GM21825 (cell line): ENCODE data around the gene RNF17.

ENCODE experiments used
- ATAC-seq: cut with Tn5 transposase; IDR thresholded peaks from one replicate; pipeline ENCODE4 v1.9.1; 2021; ENCODE audit warnings: mild to moderate bottlenecking, moderate library complexity; ENCODE audit not compliant: unreplicated experiment

RNF17 gene, protein sequence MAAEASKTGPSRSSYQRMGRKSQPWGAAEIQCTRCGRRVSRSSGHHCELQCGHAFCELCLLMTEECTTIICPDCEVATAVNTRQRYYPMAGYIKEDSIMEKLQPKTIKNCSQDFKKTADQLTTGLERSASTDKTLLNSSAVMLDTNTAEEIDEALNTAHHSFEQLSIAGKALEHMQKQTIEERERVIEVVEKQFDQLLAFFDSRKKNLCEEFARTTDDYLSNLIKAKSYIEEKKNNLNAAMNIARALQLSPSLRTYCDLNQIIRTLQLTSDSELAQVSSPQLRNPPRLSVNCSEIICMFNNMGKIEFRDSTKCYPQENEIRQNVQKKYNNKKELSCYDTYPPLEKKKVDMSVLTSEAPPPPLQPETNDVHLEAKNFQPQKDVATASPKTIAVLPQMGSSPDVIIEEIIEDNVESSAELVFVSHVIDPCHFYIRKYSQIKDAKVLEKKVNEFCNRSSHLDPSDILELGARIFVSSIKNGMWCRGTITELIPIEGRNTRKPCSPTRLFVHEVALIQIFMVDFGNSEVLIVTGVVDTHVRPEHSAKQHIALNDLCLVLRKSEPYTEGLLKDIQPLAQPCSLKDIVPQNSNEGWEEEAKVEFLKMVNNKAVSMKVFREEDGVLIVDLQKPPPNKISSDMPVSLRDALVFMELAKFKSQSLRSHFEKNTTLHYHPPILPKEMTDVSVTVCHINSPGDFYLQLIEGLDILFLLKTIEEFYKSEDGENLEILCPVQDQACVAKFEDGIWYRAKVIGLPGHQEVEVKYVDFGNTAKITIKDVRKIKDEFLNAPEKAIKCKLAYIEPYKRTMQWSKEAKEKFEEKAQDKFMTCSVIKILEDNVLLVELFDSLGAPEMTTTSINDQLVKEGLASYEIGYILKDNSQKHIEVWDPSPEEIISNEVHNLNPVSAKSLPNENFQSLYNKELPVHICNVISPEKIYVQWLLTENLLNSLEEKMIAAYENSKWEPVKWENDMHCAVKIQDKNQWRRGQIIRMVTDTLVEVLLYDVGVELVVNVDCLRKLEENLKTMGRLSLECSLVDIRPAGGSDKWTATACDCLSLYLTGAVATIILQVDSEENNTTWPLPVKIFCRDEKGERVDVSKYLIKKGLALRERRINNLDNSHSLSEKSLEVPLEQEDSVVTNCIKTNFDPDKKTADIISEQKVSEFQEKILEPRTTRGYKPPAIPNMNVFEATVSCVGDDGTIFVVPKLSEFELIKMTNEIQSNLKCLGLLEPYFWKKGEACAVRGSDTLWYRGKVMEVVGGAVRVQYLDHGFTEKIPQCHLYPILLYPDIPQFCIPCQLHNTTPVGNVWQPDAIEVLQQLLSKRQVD (N-terminal part only)

DNA sequence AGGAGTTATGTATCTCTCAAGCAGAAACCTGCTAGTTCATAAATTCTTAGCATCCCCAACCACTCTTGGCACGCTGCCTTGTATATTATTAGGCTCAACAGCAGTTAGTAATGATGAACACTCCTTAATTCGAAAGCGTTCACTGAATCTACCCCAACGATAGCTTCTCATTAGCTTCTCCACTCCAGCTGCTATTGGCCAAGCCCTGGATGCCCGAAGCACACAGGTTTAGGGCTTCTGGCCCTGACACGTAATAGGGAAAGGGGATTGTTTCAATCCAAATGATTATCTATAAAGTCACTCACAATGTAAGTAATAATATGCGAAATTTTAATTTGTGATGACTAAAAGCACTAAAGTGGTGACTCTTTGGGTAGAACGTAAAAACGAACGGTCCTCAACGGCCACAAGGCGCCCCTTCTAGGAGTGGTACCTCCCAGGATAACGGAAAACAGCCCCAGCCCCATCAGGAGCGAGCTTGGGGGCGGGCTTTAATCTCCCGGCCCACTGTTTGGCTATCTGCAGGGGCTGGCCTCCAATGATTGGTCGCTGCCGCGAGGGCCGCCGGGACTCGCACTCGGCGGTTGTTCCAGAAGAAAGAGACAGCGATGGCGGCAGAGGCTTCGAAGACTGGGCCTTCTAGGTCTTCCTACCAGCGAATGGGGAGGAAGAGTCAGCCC lies at the start of gene RNF17:
TSS of gene RNF17 (plus strand) at position 574 of the 680 bp plus-strand sequence. CDS start at position 609, 35 bp downstream.
- no peak for ATAC-seq

DNA sequence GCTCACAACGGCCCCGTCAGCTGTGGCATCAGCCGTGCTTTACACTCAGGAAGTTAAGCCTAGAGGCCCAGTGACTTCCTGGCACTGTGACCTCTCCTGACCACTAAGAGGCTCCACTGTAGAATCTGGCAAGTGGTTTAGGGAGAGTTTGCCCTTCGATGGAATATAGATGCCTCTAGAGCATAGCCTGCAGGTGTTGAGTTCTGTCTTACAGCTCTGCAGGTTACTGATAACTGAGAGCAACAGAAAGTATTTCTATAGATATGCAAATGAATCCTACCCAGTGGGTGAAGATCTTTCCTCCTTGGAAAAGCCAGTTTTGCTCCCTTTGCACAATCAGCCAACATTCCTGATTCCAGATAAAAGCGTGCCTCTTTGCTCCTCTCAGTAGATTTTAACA lies 48.0 kb upstream of the RNF17 start:
- ATAC-seq: no peak

DNA sequence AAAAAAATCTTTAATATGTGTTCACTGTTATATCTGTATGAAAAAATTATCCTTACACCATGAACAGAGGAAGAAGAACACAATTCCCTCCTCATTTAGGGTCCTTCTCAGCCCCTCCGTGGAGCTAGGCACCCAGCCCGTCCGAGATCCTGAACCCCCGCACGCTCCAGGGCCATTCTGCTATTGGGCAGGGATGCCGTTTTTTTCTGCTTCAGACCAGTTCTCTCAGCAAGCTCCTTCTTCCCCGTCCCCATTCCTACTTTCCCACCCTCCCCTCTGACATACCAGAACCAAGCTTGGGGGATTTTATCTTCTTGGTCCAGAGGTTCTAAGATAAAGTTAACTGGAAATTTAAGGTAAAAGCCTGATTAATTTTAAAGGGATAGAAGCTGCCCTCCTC lies 47.5 kb upstream of the RNF17 start:
- ATAC-seq: no peak

DNA sequence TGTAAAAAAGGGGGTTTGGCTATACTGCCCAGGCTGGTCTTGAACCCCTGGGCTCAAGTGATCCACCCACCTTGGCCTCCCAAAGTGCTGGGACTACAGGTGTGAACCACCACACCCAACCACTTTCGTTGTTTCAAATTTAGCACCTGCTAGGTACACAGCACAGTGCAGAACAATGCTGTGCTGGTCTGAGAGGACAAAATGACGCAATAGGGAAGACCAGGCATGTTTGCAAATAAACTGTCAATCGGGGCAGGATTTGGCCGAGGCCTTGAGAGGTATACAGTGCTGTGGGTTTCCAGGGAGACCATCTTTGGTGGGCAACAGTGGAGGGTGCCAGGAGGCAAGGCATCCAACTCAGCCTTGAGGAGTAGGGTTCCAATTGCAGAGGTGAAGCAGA lies 46.8 kb upstream of the RNF17 start:
- no peak for ATAC-seq

DNA sequence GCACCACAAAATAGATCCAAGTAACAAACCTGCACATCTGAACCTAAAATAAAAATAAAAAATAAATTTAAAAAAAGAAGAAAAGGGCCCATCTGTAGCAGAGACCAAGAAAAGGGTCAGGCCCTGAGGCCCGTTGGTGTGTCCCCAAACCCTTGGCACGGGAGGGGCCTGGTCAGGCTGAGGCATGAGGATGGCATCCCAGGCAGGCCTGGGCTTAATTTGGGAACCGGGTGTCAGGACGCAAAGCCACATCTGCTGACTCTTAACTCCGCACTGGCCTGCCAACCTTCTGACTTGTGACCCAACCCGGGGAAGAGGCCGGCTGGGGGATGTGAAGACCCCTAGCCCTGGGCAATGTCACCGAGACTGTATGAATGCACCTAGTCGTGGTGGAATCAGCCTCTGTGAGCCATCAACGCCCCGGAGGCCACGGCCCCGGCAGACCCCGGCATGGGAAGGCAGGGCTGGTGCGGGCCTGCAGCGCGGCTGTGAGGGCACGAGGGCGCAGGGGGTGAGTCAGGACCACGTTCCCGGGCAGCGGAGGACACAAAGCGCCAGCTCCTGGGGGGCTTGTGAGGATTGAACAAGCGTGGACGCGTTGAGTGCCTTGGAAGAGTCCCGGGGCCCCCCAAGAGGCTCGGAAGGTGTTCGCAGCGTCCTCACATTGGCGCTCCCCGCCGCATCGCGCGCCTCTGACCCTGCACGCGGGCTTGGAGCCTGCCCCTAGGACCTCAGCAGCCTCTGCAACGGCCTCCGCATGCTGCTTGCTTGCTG lies 45.6 kb upstream of the RNF17 start:
- ATAC-seq: no peak

DNA sequence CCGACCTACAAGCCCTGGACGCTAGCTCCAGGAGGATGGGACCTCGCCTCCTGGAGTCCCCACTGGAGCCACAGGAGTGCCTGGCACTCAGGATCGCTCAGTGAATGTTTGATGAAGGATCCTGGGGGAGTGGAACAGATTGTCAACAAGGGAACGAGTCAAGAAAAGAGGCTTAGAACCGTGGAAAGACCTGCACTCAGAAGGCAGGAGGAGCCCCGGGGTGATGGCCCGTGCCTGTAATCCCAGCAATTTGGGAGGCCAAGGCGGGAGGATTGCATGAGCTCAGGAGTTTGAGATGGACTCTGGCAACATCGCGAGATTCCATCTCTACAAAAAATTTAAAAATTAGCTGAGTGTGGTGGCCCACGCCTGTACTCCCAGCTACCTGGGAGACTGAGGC lies 44.8 kb upstream of the RNF17 start:
- no peak for ATAC-seq

DNA sequence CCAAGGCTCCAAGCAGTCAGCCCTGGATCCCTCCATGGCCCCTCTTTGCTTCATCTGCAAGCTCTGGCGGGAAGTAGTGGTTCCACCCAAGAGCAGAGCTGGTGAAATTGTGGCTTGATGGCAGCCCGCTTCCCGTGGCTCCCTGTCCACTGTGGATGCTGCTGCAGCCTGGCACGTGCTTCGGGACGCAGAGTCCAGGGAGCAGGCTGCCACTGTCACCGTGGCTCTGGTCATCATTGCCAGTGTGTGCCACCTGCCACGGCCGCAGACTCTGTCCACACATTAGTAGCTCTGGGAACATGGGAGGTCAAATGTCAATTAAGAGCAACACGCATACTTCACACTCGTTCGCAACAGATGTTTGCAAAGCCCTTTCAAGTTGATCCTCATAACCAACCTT lies 40.8 kb upstream of the RNF17 start:
- no peak for ATAC-seq

DNA sequence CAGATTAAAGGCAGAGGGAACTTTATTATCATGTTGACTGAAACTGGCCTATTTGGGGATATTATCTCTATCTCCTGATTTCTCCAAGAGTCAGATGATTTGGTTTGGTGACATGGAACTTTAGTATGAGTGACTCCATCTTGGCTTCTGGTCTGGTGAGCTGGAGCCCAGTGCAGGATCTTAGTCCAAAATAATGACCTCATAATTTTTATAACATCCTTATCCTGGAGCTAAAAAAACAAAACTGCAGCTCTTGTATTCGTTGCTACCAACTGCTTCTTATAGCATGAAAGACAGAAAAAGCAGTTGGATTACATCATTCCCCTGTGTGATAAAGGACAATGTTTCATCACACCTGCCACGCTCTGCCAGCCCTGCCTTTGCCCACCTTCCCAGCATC lies 39.3 kb upstream of the RNF17 start:
- ATAC-seq: no peak

DNA sequence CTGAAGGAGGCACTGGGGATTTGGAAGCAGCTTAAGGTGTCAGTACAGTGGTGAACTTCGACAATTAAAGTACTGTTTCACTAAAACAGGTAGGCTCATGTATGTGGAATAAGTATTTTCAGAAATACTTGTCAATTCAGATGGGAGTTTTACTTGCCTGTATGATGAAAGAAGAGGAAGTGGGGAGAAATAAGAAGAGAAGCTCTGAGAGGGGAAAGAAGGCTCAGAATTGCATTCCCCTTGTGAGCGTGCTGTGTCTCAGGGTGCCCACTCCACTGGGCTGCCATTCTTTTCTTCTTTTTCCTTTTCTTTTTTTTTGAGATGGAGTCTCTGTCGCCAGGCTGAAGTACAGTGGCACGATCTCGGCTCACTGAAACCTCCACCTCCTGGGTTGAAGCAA lies 38.6 kb upstream of the RNF17 start:
- ATAC-seq: no peak

DNA sequence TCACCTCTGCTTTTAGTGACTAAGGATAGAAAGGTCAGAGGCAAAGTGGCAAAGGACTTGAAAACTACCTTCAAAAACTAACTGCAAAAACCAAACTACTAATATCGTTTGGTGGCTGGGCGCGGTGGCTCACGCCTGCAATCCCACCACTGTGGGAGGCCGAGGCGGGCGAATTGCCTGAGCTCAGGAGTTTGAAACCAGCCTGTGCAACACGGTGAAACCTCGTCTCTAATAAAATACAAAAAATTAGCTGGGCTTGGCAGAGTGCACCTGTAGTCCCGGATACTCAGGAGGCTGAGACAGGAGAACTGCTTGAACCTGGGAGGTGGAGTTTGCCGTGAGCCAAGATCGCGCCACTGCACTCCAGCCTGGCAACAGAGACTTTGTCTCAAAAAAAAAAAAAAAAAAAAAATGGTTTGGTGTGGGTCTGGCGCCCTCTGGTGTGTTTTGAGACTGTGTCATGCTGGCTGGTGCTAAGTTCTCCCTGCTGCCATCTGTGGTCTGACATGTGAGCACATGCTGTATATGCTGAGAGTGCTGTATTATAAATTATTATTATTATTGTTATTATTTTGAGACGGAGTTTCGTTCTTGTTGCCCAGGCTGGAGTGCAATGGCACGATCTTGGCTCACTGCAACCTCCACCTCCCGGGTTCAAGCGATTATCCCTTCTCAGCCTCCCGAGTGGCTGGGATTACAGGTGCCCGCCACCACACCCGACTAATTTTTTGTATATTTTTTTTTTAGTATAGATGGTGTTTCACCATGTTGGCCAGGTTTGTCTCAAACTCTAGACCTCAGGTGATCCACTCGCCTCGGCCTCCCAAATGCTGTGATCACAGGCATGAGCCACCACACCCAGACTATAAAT lies 36.0 kb upstream of the RNF17 start:
- peak; percentile 69 for ATAC-seq

DNA sequence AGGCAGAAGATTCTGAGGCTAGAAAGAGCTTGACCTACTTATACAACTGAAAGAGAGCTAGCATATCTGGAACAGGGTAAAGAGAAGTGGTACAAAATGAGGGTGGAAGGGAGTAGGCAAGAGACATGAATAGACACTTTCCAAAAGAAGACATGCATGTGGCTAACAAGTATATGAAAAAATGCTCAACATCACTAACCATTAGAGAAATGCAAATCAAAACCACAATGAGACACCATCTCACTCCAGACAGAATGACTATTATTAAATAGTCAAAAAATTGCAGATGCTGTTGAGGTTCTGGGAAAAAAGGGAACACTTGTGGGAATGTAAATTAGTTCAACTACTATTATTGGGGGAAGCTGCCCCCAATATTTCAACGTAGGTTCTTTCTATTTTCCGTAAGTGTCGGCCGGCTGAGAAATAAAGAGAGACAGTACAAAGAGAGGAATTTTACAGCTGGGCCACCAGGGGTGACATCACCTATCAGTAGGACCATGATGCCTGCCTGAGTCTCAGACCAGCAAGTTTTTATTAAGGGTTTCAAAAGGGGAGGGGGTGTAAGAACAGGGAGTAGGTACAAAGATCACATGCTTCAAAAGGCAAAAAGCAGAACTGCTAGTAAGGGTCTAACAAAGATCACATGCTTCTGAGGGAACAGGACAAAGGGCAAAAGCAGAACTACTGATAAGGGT lies 32.9 kb upstream of the RNF17 start:
- ATAC-seq: peak; percentile 72

DNA sequence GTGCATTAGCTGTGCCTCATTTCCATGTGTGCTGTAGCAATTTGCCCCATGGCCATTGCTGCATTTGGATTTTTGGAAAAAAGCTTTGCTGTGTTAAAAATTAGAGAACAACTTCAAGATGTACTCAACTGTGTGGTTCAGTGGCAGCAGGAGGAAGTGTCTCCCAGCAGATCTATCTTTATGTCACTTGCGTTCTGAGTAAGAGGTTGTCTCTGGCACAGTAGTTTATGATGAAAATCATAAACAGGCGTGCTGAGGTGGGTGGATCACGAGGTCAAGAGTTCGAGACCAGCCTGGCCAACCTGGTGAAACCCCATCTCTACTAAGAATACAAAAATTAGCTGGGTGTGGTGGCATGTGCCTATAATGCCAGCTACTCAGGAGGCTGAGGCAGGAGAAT lies 29.0 kb upstream of the RNF17 start:
- no peak for ATAC-seq

DNA sequence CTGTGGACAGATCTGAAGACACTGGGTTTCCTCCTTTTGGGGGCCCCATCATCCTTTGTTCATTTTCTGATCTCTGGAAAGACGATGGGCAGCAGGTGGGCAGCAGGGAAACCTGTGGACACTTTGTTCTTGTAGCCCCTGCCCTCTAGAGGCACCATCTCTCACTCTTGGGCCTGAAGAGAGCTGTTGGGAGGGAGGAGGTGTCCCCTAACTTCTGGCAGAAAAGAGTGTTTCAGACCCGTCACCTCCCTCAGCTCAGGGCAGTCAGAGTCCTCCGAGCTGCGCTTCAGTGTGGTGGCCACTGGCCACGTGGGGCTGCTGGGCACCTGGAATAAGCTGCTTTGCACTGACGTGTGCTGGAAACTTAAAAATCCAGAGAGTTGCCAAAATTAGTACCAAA lies 26.9 kb upstream of the RNF17 start:
- no peak for ATAC-seq

DNA sequence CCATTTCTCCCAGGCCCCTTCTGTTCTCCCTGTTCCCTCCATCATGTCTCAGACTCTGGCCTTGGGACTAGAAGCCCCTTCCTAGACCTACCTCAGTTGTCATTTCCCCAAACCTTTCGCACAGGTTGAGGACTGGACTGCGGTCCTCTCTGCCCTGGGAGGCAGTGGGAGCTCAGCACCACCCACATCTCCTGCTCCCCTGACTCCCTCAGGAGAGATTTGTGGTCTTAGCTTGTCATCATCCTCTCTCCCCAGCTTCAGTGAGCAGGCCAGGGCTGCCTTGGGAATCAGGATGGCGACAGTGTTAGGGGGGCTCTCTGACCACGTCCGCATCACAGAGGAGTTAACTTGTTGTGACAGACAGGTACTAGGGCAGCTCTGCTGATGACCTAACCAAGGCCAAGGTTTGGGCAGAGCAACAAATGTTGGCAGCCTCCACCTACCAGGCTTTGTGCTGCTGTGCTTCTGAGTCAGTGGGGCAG lies 25.6 kb upstream of the RNF17 start:
- ATAC-seq: no peak

DNA sequence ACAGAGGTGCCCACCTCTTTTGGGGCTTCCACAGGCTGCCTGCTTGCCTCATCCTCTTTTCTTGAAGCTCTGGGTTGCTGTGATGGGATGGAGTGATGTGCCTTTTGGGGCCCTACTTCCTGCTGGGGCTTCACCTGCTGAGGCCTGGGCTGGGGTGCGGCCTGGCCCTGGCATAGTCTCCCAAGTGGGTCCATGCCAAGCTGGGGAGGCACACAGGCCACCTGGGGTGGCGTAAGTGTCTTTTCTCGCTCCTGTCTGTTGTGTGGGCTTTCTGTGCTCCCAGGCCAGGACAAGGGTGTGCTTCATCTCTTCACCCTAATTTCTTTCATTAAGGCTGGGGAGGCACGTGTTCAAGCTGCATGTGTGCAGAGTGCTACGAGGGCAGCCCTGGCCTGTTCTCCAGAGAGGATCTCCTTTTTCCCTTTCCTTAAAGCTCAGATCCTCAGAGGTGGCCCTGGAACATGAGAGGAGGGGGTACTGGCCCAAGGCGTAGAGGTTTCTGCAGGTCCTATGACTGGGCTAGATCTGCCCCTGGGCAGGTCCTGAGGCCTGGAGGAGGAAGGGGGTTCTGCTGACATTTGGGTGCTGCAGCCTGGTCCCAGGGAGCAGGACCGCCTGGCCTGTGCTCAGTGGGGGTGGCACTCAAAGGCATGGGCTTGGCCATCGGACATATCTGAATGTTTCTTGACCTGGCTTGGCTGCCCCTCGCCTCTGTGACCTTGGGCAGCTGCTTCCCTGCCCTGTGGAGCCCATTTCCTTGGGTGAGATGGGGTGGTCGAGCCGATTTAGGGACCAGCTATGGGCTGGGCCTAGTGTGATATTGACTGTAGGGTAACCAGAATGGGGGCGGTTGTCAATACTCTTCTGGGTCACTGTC lies 23.7 kb upstream of the RNF17 start:
- no peak for ATAC-seq

DNA sequence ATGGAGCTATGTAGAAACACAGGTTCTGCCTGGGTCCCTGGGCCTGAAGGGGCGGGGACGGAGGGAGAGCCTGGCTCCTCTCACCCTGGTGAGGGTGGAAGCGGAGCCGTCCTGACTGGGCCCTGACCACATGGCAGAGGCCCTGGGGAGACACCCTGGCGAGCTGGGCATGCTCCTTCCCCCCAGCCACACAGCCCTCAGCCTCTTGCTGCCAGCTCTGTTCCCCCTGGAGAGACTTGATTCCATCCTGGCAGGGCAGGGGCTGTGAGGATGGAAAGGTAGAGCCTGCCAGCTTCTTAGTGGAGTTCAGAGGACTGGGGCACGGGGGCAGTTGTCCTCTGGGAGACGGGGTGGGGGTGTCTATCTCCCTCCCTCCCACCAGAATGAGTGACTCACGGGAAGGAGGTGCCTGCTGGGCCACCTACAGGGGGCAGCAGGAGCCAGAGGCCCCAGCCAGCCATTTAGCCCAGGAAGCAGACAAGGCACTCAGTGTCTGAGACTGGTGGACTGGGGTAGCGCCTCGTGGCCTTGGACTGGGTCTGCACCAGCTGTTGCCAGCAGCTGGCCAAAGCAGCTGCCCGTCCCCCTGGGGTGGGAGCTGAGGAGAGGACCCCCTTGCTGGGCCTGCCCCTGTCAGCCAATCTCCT lies 22.8 kb upstream of the RNF17 start:
- ATAC-seq: no peak

DNA sequence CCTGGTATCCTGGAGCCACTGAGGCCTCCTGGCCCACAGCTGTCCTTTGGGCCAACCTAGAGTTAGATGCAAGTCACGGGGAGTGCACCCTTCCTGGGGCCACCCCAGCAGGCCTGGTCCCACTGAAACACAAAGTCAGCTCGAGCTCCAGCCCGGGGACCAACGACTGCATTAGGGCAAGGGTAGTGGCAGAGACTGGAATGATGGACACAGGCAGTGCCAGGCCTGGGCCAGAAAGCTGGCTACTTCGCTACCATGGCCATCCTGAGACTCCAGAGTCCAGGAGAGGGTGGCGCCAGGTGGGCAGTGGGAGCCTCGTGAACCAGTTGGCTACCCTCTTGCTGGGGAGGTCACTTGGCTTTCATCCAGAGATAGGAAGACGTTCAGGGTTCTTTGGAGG lies 22.2 kb upstream of the RNF17 start:
- no peak for ATAC-seq
